Stimulated activated CD4-positive, alpha-beta T cell treated with anti-CD3 and anti-CD28 coated beads, TNF-alpha, amount 100 ng/mL, for 24 hours (primary cell): Measurements from ENCODE around the gene PERM1.
"Not testable (repeated sequence)": the region's sequence is repeated elsewhere in the genome, so short reads cannot be mapped to it uniquely, and the experiment has no call there.

ENCODE experiments used
- DNase-seq, 3 experiments: peaks; one replicate each; pipeline ENCODE4 v3.0.0-alpha.2; 2020; ENCODE audit warnings: low read depth in 3 of 3

The PERM1 gene

DNA sequence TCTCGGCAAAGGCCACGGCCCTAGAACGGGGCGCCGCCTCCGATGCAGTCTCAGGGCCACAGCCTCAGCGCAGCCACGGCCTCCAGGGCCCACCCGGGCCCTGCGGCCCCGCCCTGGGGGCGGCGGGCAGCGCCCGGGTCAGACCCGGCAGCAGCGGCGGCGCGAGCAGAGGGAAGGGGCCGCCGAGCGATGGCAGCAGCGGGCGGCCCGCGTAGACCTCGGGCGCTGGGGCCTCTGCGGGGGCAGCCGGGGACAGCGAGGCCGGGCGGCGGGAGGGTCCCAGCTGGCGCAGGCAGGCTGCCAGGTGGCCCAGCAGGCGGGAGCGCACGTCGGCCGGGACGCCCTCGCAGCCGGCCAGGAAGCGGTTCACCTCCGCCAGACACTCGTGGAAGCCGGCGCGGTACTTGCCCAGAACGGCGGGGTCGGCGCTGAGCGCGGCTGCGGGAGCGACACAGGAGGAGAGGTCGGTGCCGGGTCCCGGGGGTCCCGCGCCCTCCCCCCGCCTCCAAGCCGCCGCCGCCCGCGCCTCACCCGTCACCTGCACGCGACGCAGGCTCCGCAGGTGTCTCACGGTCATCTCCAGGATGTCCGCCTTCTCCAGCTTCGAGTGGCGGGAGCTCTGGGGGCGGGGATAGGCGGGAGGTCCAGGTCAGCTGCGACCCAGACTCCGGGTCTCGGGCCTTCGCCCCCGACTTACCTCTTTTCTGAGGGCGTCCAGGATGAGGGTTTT, 17.3 kb upstream of the PERM1 start:
- no peak for DNase-seq

DNA sequence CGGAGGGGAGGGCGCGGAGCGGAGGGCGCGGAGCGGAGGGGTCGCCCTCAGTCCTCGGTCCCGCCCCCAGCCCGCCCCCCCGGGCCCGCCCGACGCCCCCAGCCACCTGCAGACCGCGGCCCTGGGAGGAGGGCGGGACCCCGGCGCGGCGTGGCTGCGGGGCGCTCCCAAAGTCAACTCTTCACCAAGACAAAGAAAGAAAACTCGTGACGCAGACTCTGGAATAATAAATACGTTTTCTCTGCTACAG, 16.8 kb upstream of the PERM1 start:
- no peak for DNase-seq

DNA sequence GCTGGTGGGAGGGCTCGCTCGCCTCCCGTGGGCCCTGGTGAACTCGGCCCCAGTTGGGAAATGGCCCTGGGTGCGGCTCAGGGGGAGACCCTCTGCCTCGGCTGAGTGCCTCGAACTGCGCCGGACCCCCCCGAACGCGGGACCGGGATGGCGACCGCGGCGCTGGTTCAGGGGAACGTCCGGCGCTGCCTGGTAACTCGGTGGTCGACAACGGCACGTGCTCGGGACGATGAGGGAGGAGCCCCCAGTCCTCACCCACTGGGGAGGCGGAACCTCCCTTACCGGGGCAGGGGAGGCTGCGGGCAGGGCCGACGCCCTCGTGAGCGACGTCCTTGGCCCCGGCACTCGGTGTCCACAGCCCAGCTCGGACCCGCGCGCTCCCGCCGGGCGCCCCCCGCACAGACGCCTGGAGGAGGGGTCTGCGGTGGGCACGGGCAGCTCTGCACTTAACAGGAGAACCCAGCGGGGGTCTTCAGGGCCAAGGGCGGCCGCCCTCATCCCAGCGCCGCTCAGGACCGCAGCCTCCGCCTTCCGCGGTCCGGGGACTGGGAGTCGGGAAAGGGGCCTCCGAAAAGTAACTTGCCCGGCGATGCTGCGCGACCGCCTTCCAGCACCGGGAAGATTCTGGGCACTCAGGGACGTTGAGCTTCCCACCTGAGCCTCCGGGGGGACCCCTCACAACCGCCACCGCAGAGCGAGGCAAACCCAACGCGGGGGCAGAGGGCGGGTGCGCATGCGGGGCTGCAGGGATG, 16.3 kb upstream of the PERM1 start:
- no peak for DNase-seq

DNA sequence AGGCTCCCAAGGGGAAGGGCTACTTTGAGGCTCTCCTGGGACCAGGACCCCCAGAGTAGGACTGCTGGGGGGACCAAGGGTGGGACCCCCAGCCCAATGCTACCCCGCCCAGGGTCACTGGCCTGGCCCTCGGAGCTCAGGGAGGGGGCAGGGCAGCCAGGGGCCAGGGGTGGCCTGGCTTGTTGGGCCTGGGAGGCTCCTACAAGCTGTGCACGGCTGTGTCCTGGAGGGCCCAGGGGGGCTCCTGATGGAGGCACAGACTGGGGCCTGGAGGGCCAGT, 15.8 kb upstream of the PERM1 start:
- no peak for DNase-seq

DNA sequence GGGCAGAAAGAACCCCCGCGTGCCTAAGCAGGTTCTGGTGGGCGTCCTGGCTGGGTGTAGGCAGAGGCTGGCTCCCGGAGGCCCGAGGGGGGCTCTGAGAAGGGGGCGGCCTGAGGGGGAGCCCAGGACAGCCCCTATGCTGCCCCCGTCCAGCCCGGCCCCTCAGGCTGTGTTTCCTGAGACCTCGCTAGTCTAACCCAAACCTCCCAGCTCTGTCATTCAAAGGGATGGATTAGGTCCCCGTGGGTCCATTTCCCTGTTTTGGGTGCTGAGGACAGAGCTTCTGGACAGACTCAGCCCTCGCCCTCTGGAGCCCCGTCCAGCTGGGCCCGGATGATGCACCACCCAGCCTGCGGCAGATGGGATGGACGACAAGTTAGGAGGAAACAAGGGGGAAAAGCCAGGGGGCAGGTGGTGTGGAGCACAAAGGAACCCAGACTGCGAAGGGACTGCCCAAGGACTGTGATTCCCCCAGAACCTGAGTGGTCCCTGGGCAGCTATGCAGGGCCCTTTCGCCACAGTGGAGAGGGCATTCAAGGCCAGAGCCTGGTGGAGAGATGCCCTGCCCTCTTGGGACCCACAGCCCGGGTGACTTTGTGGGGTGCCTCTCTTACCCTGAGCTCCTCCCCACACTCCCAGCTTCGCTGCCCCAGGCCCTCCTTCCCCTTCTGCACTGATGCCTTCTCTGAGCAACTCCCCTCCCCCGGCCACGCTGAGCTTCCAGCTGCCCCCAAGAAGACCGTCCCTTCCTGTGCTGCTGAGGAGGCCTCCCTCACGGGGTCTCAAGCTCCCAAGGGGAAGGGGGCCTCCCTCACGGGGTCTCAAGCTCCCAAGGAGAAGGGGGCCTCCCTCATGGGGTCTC, 15.2 kb upstream of the PERM1 start:
- DNase-seq, result no peak

DNA sequence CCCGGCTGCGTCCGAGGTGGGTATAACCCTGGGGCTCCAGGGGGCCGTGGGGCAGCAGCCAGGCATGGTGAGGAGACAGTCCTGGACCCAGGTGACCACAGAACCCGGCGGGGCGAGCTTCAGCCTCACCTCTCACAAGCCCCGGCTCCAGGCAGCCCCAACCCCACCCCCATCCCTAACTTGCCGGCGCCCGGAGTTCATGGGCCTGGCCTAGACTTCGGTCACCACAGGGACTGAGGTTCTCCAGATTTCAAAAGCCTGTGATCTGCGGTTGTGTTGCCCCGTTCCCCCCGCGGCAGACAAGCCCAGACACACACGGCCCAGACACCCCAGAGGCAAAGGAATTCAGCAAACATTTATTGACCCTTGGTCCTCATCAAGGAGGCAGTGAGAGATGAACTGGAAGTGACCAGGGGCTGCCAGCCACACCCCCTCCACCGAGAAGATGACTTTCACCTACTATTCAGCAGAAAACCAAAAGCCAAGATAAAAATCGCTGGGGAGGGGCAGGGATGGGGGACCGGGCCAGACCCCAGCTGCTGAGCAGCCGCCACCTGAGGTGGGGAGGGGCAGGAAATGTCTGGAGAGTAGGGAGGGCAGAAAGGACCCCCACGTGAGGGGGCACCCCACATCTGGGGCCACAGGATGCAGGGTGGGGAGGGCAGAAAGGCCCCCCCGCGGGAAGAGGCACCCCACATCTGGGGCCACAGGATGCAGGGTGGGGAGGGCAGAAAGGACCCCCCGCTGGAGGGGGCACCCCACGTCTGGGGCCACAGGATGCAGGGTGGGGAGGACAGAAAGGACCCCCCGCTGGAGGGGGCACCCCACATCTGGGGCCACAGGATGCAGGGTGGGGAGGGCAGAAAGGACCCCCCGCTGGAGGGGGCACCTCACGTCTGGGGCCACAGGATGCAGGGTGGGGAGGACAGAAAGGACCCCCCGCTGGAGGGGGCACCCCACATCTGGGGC, 14.1 kb upstream of the PERM1 start:
- no peak for DNase-seq

DNA sequence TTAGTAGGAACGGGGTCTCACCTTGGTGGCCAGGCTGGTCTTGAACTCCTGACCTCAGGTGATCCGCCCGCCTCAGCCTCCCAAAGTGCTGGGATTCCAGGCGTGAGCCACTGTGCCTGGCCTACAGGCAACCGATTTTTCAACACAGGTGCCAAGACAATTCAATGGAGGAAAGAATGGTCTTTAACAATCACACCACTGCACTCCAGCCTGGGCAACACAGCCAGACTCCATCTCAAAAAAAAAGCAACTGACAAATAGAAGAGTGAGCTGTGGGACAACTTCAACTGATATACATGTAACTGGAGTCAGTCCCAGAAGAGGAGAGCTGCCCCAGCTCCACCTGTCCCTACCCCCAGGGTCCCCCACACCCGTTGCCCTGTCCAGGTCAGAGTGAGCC, 12.7 kb upstream of the PERM1 start:
- DNase-seq, result not testable (repeated sequence)

DNA sequence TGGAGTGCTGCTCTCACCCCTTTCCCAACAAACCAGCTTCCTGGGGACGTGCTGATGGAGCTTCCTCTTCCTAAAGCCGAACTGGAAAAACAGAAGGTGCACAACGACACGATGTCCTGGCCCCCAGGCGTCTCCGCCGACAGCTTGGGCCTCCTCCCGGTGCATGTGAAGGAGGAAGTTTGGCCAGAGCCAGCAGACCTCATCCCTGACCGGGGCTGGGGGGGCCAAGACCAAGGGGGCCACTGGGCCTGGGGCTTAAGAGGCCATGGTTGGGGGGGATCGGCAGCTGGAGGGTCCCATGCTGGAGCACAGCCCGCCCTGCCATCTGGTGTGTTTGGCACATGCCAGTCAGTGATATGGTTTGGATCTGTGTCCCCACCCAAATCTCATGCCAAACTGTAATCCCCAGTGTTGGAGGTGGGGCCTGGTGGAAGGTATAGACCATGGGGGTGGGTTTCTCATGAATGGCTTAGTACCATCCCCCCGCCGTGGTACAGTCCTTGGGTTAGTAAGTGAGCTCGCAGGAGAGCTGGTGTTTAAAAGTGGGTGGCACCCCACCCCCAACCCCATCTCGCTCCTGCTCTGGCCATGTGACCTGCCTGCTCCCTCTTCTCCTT, 11.6 kb upstream of the PERM1 start:
- DNase-seq, result no peak

DNA sequence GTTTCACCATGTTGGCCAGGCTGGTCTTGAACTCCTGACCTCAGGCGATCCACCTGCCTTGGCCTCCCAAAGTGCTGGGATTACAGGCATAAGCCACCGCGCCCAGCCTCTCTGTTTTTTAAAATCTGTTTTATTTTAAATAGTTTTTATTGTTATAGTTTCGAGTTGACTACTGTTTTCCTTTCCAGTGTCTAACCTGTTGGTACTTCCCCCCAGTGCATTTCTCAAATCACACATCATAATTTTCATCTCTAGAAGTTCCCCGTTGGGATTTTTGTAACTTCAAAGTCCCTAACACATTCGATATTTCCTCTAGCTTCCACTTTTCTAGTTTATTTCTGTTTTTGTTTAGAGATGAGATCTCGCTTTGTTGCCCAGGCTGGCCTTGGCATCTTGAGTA, 10.5 kb upstream of the PERM1 start:
- DNase-seq, result no peak

DNA sequence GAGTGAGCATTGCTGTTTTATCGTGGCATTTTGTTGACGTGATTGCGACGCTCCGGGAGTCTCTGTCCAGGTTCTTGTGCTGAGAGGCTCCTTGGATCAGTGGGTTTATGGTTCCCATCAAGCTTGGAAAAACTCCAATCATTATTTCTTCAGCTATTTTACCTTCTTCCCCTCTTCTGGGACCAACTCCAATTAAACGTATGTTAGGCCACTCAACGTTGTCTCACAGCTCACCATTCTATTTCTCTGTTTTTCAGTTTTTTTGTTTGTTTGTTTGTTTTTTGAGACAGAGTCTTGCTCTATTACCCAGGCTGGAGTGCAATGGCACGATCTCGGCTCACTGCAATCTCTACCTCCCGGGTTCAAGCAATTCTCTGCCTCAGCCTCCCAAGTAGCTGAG, 10.0 kb upstream of the PERM1 start:
- DNase-seq, result no peak

DNA sequence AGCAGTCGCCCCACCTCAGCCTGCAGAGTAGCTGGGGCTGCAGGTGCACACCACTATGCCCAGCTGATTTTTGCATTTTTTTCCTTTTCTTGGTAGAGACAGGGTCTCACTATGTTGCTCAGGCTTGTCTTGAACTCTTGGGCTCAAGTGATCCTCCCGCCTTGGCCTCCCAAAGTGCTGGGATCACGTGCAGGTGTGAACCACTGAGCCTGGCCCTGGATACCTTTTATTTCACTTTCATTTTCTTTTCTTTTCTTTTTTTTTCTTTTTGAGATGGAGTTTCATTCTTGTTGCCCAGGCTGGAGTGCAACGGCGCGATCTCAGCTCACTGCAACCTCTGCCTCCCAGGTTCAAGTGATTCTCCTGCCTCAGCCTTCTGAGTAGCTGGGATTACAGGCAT, 9.4 kb upstream of the PERM1 start:
- DNase-seq, result not testable (repeated sequence)

DNA sequence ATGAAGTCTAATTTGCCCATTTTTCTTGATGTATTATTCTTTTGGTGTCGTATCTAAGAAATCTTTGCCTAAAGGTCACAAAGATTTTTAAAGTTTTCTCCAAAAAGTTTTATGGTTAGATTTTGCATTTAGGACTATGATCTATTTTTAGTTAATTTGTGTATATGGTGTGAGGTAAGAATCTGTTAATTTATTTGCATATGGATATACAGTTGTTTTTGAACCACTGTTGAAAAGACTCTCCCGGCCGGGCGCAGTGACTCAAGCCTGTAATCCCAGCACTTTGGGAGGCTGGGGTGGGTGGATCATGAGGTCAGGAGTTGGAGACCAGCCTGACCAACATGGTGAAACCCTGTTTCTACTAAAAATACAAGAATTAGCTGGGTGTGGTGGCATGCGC, 6.2 kb upstream of the PERM1 start:
- not testable (repeated sequence) for DNase-seq

DNA sequence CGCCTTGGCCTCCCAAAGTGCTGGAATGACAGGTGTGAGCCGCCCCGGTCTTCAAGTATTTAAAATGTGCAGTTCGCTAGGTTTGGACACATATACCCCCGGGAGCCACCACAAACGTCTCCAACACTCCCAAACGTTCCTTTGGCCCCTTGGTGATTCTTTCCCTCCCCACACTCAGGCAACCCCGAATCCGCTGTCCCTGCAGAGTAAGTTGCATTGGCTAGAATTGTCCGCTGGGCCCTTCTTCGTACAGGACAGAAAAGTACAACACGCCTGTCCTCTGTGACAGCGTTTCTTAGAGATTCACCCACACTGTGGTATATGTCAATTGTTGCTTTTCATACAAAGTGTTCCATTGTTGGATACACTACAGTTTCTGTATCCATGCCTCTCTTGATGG, 3.2 kb upstream of the PERM1 start:
- DNase-seq, result no peak

DNA sequence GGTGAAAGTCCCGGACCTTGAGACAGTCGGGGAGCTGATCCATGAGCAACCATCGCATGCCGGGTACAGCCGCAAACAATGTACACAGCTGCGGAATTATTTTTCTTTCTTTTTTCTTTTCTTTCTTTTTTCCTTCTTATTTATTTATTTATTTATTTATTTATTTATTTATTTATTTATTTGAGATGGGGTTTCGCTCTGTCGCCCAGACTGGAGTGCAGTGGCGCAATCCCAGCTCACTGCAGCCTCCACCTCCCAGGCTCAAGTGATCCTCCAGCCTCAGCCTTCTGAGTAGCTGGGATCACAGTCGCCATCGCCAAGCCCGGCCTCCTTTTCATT, 2.6 kb upstream of the PERM1 start:
- no peak for DNase-seq

DNA sequence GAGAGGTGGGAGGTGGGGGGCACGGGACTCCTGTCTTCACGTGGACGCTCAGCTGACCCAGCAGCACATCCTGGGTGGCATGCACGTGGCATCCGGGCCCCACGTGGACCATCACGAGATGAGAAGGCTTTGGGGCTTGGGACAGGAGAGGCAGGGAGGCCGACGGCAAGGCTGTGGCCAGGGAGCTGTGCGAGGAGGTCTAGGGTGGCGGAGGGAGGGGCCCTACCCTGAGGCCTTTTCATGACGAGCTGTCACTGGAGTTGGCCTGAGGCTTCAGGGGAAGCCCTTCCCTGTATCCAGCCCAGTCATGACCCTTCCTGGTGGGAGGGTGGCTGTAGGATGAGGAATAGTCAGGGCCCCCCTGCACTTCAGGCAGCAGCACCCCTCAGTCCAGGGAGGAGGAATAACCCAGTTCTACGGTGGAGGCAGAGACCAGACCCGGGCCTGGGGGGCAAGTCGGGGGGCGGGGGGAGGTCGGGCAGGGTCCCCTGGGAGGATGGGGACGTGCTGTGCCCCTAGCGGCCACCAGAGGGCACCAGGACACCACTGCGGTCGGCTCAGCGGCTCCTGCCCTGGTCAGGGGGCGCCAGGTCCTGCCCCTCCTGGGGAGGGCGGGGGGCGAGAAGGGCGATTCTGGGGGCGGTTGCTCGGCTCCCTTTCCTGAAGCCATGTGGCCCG, 2.0 kb upstream of the PERM1 start:
- DNase-seq, result peak; percentile 34 to 59 (median 41)

DNA sequence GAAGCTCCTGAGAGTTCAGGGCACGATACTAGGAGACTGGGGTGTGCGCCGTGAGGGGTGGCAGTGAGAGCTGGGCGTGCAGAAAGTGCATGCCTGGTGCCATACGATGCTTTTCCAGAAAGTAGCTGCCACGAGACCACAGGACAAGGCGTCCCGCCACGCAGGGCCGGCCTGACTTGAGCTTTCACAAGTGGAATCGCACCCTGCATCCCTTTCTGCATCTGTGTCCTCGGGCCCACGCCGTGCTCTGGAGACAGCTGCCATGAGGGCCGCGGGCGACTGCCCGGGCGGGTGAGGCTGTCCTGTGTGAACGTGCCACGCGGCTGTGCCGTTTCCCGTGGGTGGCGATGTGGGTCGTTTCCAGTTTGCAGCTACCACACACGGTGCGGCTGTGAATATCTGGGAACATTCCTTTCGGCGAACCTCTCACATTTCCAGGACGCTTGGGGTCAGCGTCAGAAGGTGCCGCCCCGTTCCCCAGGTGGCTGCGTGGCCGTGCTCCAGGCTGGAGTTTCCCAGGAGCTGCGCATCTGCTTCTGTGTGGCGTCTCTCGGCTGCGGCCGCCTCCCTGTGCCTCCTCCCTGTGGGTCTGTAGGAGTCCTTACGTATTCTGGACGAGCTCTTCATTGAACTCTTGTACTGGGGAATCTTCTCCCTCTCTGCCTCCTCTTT, 1.0 kb upstream of the PERM1 start:
- no peak for DNase-seq

DNA sequence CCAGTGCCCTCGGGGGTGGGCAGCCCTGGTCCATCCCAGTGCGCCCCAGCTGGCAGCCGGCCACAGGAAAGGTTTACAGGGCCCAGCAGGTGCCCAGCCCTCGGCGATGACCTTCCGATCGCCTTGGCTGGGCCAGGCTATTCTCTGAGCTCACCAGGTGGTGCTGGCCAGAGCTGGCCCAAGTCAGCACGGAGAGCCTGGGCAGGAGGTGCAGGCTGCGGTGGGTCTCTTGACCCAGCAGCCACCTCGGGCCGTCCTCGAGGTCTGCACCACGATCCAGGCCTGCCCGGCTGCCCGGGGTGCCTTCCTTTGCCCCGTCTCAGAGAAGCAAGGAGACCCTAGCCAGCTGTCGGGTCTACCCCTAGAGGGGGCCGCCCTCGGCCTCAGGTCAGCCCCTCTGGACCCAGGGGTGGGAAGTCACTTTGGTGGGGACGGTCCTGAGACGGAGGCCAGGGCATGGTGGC, 370 bp downstream of the PERM1 start:
- DNase-seq, result no peak

DNA sequence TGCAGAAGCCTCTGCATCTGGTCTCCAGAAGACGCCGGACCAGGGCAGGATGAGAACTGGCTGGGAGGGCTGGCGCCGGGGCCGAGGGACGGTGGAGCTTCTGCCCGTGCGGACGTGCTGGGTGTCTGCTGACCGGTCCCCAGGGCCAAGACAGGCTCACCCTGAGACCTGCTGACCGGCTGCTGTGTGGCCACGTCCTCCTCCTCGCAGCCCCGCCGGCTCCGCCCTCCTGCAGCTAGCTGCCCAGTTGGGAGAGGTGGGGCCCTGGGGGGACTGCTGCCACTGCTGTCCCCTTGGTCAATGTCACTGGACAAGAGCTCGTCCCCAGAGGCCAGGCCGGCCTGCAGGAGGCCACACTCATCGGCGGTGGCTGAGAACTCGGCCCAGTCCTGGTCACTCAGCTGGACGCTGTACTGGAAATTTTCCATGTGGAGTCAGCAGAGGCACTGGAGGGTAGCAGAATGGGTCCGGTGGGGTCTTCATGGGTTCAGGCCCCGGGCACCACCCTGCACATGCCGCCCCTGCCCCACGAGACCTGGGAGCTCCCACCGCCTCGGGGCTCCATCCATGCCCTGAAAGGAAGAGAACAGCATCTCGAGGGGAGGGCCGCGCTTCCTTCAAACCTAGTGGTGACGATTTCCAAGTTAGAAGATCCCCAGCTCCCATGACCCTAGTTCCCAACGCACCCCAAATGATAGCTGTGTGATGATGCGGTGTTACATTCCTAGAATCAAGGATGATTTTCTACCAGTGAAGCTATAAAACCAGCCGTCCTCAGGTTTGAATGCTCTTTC, 1.1 kb downstream of the PERM1 start:
- DNase-seq, result no peak

DNA sequence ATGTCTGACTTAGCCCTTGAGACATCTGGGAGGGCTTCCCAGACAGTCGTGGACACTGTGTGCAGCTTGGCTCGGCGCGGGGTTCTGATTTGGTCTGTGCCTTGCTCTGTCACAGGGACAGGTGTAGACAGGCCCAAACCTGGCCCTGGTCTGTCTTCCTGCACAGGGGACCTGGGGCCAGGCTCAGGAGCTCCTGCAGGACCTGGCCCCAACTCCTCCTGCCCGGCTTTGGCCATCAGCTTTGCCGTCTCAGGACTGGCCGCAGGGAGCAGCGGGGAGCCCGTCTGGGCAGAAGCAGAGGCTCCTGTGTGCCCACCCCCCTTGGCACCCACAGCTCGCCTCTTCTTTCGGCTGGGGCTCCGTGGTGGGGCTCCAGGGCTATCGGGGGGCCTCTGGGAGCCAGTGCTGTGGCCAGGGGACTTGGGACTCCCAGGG, 1.7 kb downstream of the PERM1 start:
- no peak for DNase-seq

DNA sequence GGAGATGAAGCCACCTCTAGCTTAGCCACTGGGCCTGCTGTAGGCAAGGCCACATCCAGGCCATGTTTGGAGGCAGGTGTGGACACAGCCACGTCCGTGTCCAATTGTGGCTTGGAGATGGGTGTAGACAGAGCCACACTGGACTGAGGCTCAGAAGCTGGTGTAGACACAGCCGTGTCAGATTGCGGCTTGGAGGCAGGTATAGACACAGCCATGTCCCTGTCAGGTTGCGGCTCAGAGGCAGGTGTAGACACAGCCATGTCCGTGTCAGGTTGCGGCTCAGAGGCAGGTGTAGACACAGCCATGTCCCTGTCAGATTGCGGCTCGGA, 2.2 kb downstream of the PERM1 start:
- DNase-seq, result no peak
